GM12878 (cell line): ENCODE measurements around the gene PRKRA. TPM values are rescaled to one million over a fixed set of nuclear protein-coding genes. Genes with fewer than 3 reads are reported as not detected.

Experiments
- ATAC-seq: fragments of 200-7000 bp; cut with Tn5 transposase; 3 replicates; pipeline ENCODE4 v1.9.1; 2020; ENCODE audit warnings: mild to moderate bottlenecking, moderate library complexity
- BruUV-seq: library from RNA; stranded (reverse); fragments of 400-500 nt; replicated peaks from 2 replicates; lab custom pipeline; 2021; lab: Mats Ljungman, UMichigan
- CTCF ChIA-PET: fragments of 300-600 bp; sonication (Branson Sonifier 250); formaldehyde crosslinking; extraction: SDS; loops from one replicate; lab custom pipeline; 2021; ENCODE audit warnings: inconsistent platforms; lab: Yijun Ruan, JAX
- POLR2A ChIA-PET: fragments of 350-600 bp; formaldehyde crosslinking; extraction: SDS; loops from one replicate; lab custom pipeline; 2021; ENCODE audit warnings: inconsistent platforms; lab: Charles Lee
- RAD21 ChIA-PET: fragments of 300-600 bp; sonication (Branson Sonifier 250); formaldehyde crosslinking; loops from one replicate; lab custom pipeline; 2023; ENCODE audit warnings: antibody characterized with exemption; ENCODE audit not compliant: unreplicated experiment; lab: Charles Lee
- SMC1A ChIA-PET: fragments of 300-600 bp; sonication (Branson Sonifier 250); formaldehyde crosslinking; loops from one replicate; lab custom pipeline; 2023; ENCODE audit not compliant: unreplicated experiment, uncharacterized antibody; lab: Charles Lee
- DNase-seq: peaks from one replicate; pipeline ENCODE4 v3.0.0-alpha.2; 2011; ENCODE audit warnings: low read depth, low spot score
- FAIRE-seq: peaks from 3 replicates; lab custom pipeline; 2011; peaks lifted over from hg19 to GRCh38; lab: Jason Lieb, UNC
- H2AFZ ChIP-seq: 2 replicates; pipeline ENCODE4 v1.6.0; 2011; ENCODE audit warnings: low read depth, low read length, control low read depth; ENCODE audit not compliant: control insufficient read depth
- H3K27ac ChIP-seq: 2 replicates; pipeline ENCODE4 v1.5.1; 2011; ENCODE audit warnings: control low read depth; ENCODE audit not compliant: control insufficient read depth, insufficient read depth
- H3K27me3 ChIP-seq, 2 experiments: replicated peaks in 1 of 2; 2 replicates each; pipeline versions ENCODE4 v1.6.0 to v1.6.1; 2011; ENCODE audit warnings: low read length in 1 of 2; ENCODE audit not compliant: control insufficient read depth in 2 of 2, insufficient read depth in 2 of 2
- H3K36me3 ChIP-seq, 2 experiments: 2 replicates each; pipeline ENCODE4 v1.5.1; 2011; ENCODE audit warnings: low read length in 1 of 2; ENCODE audit not compliant: control insufficient read depth in 2 of 2, insufficient read depth in 2 of 2
- H3K4me1 ChIP-seq: 2 replicates; pipeline ENCODE4 v1.6.1; 2011; ENCODE audit warnings: mild to moderate bottlenecking, low read length, moderate library complexity, mixed read lengths; ENCODE audit not compliant: control insufficient read depth, insufficient read depth
- H3K4me2 ChIP-seq: 2 replicates; pipeline ENCODE4 v1.6.0; 2011; ENCODE audit warnings: control low read depth; ENCODE audit not compliant: control insufficient read depth, insufficient read depth
- H3K4me3 ChIP-seq: fragments of 200-600 bp; sonication (generic); 2 replicates; pipeline ENCODE4 v1.5.1; 2016
- H3K79me2 ChIP-seq: 2 replicates; pipeline ENCODE4 v1.6.0; 2011; ENCODE audit warnings: low read length; ENCODE audit not compliant: control insufficient read depth, insufficient read depth
- H3K9ac ChIP-seq: 2 replicates; pipeline ENCODE4 v1.8.0; 2011; ENCODE audit warnings: low read length, control low read depth, mixed read lengths; ENCODE audit not compliant: control insufficient read depth, insufficient read depth
- H3K9me3 ChIP-seq: replicated peaks from 3 replicates; pipeline ENCODE4 v1.5.1; 2011; ENCODE audit warnings: mild to moderate bottlenecking, low read length; ENCODE audit not compliant: control insufficient read depth, insufficient read depth
- H4K20me1 ChIP-seq: 2 replicates; pipeline ENCODE4 v1.6.0; 2011; ENCODE audit not compliant: control insufficient read depth, insufficient read depth
- ASH2L ChIP-seq: fragments of 300-600, 200-600 bp; sonication (generic); IDR thresholded peaks from 2 replicates; pipeline ENCODE4 v1.6.1; 2017; ENCODE audit warnings: low read depth, mild to moderate bottlenecking, borderline replicate concordance
- TCF7 ChIP-seq: IDR thresholded peaks from 2 replicates; pipeline ENCODE4 v1.6.1; 2014; ENCODE audit warnings: antibody characterized with exemption, borderline replicate concordance
- in situ Hi-C: fragments of 300-500 bp; cut with MboI; formaldehyde crosslinking; loops from 9 replicates; pipeline ENCODE4 v1.14.3; 2018; ENCODE audit warnings: mixed read lengths
- intact Hi-C: fragments of 100-400 bp; cut with micrococcal nuclease; formaldehyde crosslinking; loops from one replicate; pipeline ENCODE4 v1.14.2; 2022; ENCODE audit not compliant: unreplicated experiment
- polyA plus RNA-seq, 11 experiments: library from polyadenylated mRNA; depleted of rRNA in 4 of 11; unstranded in 6 of 11; stranded (reverse) in 5 of 11; fragments of >200 nt; fragmentation: Nextera tagmentation in 4 of 11; fragmentation: Illumina TruSeq in 1 of 11; extraction: Ambion mirVana in 4 of 11; extraction: Trizol in 1 of 11; gene quantifications; 1 replicate in 1 of 11; 2 replicates in 10 of 11; pipeline versions ENCODE4 v1.2.1 to v1.2.3, GENCODE V29; 2011 to 2016; ENCODE audit warnings: inconsistent platforms in 2 of 11, missing spikeins in 2 of 11, low read depth in 1 of 11
- total RNA-seq, 4 experiments: library from RNA; depleted of rRNA in 3 of 4; stranded (reverse); fragments of >200 nt in 3 of 4; fragmentation: Illumina TruSeq in 1 of 4; extraction: Trizol in 1 of 4; gene quantifications; 2 replicates each; pipeline versions ENCODE4 v1.2.1 to v1.2.3, GENCODE V29; 2013 to 2021
- TF ChIP-seq, protein P1 (sequence below): IDR thresholded peaks from 2 replicates; pipeline ENCODE4 v1.6.1; 2012; ENCODE audit warnings: low read length, inconsistent platforms
- TF ChIP-seq, protein P2 (sequence below): IDR thresholded peaks from 2 replicates; pipeline ENCODE4 v1.6.1; 2011; ENCODE audit warnings: low read depth, low read length, improper control_type of control experiment, borderline replicate concordance

The PRKRA gene
- total and polyA plus RNA-seq, 10 of the 15 experiments (the other 5 are each of a cell fraction or from before 2014, with no cell fraction given): 19.1 to 75.6 (median 51.7) TPM

DNA sequence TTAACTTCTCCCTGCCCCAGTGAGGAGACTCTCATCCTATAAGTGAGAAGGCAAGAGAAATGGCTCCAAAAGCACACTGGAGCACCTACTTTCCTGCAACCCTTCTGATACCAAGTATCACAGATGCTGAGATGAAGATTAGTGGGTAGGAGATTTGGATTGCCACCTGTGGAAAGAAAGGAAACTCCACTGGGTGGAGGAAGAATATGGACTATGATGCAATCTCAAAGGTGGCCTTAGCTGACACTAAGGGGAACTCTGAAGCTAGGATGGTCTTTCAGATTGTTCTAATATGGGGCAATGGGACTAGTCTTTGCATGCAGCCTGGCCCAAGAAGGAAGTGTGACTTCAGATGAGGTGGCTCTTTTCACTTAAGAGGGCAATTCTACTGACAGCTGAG, 21.6 kb downstream of the PRKRA start:
- ChIA-PET POLR2A (interaction anchor here (0.5 to 1.0 kb wide), 2 partner anchors 20 to 1418 kb away, joined by 3 to 4 read pairs; no protein-coding TSS in a partner anchor), RAD21 (interaction anchor here (2.0 kb wide), 1 partner anchor 10 kb away, joined by 7 read pairs; no protein-coding TSS in a partner anchor), SMC1A (interaction anchor here (0.8 to 2.4 kb wide), 5 partner anchors 8 to 22 kb away, joined by 3 to 10 read pairs (median 3); partner anchors contain the start of genes PJVK and PRKRA), CTCF (interaction anchor here (1.1 to 2.3 kb wide), 4 partner anchors 9 to 32 kb away, joined by 3 to 13 read pairs (median 6); no protein-coding TSS in a partner anchor)
- H3K9me3 ChIP-seq: peaks cover 4% of the 10 kb centered on the region; the same call in 2 of the 3 replicates
- no peak for ATAC-seq
- peaks cover 4 to 38% of the 10 kb centered on the region in 2 experiments for H3K36me3 ChIP-seq
- H4K20me1 ChIP-seq: no peaks in the 10 kb centered on the region
- no peak overlapping the region for H2AFZ ChIP-seq
- in situ Hi-C loops (no loop called here), intact Hi-C loops (no loop called here)
- H3K27me3 ChIP-seq: no peaks in the 10 kb centered on the region
- BruUV-seq: no TSS peak
- no peak for DNase-seq
- no peak overlapping the region for H3K9ac ChIP-seq
- no peak for FAIRE-seq
- TF ChIP-seq, protein P1, sequence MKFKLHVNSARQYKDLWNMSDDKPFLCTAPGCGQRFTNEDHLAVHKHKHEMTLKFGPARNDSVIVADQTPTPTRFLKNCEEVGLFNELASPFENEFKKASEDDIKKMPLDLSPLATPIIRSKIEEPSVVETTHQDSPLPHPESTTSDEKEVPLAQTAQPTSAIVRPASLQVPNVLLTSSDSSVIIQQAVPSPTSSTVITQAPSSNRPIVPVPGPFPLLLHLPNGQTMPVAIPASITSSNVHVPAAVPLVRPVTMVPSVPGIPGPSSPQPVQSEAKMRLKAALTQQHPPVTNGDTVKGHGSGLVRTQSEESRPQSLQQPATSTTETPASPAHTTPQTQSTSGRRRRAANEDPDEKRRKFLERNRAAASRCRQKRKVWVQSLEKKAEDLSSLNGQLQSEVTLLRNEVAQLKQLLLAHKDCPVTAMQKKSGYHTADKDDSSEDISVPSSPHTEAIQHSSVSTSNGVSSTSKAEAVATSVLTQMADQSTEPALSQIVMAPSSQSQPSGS: no peak
- no peak for TF ChIP-seq ASH2L
- TF ChIP-seq, protein P2, sequence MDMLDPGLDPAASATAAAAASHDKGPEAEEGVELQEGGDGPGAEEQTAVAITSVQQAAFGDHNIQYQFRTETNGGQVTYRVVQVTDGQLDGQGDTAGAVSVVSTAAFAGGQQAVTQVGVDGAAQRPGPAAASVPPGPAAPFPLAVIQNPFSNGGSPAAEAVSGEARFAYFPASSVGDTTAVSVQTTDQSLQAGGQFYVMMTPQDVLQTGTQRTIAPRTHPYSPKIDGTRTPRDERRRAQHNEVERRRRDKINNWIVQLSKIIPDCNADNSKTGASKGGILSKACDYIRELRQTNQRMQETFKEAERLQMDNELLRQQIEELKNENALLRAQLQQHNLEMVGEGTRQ: no peak
- no peak for TF ChIP-seq TCF7
- H3K4me3 ChIP-seq: no peak overlapping the region
- H3K27ac ChIP-seq: no peak overlapping the region
- H3K79me2 ChIP-seq: no peaks in the 10 kb centered on the region
- no peak overlapping the region for H3K4me2 ChIP-seq
- no peaks in the 10 kb centered on the region for H3K4me1 ChIP-seq
